CD4-positive, CD25-positive, alpha-beta regulatory T cell (primary cell): Measurements from ENCODE around the gene ACSF2. TPM values are rescaled to one million over a fixed set of nuclear protein-coding genes. Genes with fewer than 3 reads are reported as not detected.
A peak's percentile ranks its signal among the peaks of the same experiment; 100 is the strongest.
"Not testable (repeated sequence)": the region's sequence is repeated elsewhere in the genome, so short reads cannot be mapped to it uniquely, and the experiment has no call there.

Experiments
- ATAC-seq, 2 donors: fragments of 150-1000 bp; cut with Tn5 transposase; one replicate each; pipeline ENCODE4 v1.10.0; 2021; ENCODE audit warnings: low read depth in 2 of 2, moderate number of reproducible peaks in 2 of 2, moderate library complexity in 1 of 2
- DNase-seq, 3 donors: peaks; one replicate each; pipeline versions ENCODE4 v3.0.0 to v3.0.0-alpha.2; 2012 to 2022; ENCODE audit warnings: mixed read lengths in 1 of 3
- H3K27ac ChIP-seq: one replicate; pipeline ENCODE4 v1.7.0; 2013; ENCODE audit warnings: mild to moderate bottlenecking, low read length; ENCODE audit not compliant: insufficient read depth, poor library complexity, severe bottlenecking
- H3K27me3 ChIP-seq: one replicate; pipeline ENCODE4 v1.7.0; 2013; ENCODE audit warnings: low read length; ENCODE audit not compliant: control insufficient read depth, insufficient read depth
- H3K36me3 ChIP-seq: one replicate; pipeline ENCODE4 v1.7.0; 2013; ENCODE audit warnings: mild to moderate bottlenecking, low read length, moderate library complexity; ENCODE audit not compliant: control insufficient read depth, insufficient read depth
- H3K4me1 ChIP-seq: 2 replicates; pipeline ENCODE4 v1.7.0; 2013; ENCODE audit warnings: mild to moderate bottlenecking, low read length; ENCODE audit not compliant: insufficient read depth, control insufficient read depth, poor library complexity, severe bottlenecking
- H3K4me3 ChIP-seq: one replicate; pipeline ENCODE4 v1.7.0; 2013; ENCODE audit warnings: low read depth, mild to moderate bottlenecking, low read length, moderate library complexity
- H3K9me3 ChIP-seq, 2 experiments: 1 replicate in 1 of 2; 2 replicates in 1 of 2; pipeline ENCODE4 v1.7.0; 2013; ENCODE audit warnings: low read length in 2 of 2, mild to moderate bottlenecking in 1 of 2, moderate library complexity in 1 of 2; ENCODE audit not compliant: control insufficient read depth in 2 of 2
- H3K27ac Mint-ChIP-seq, 3 donors: one replicate each; pipeline ENCODE4 v1.8.0; 2020 to 2022; ENCODE audit warnings: mild to moderate bottlenecking in 3 of 3, mixed read lengths in 3 of 3, moderate library complexity in 2 of 3
- H3K27me3 Mint-ChIP-seq: one replicate; pipeline ENCODE4 v1.8.0; 2022; ENCODE audit warnings: mild to moderate bottlenecking, mixed read lengths
- H3K36me3 Mint-ChIP-seq: one replicate; pipeline ENCODE4 v1.8.0; 2020; ENCODE audit warnings: mixed read lengths
- H3K4me1 Mint-ChIP-seq, 4 donors: one replicate each; pipeline ENCODE4 v1.8.0; 2020 to 2022; ENCODE audit warnings: mixed read lengths in 4 of 4, mild to moderate bottlenecking in 1 of 4
- H3K4me3 Mint-ChIP-seq, 4 donors: one replicate each; pipeline ENCODE4 v1.8.0; 2020 to 2022; ENCODE audit warnings: mild to moderate bottlenecking in 4 of 4, mixed read lengths in 4 of 4, moderate library complexity in 3 of 4
- H3K9me3 Mint-ChIP-seq, 7 donors: one replicate each; pipeline ENCODE4 v1.8.0; 2020 to 2022; ENCODE audit warnings: mixed read lengths in 7 of 7, mild to moderate bottlenecking in 3 of 7, moderate library complexity in 2 of 7
- polyA plus RNA-seq, 4 donors: library from polyadenylated mRNA; unstranded; fragments of 300-500 nt; fragmentation: Illumina TruSeq; gene quantifications; one replicate each; pipeline ENCODE4 v1.2.3, GENCODE V29; 2021
- total RNA-seq: library from RNA; stranded (reverse); gene quantifications from one replicate; pipeline ENCODE4 v1.2.3, GENCODE V29; 2022

The ACSF2 gene
- total and polyA plus RNA-seq, 5 donors from 2014 or later = 2.7 to 22.2 (median 4.0) TPM

DNA sequence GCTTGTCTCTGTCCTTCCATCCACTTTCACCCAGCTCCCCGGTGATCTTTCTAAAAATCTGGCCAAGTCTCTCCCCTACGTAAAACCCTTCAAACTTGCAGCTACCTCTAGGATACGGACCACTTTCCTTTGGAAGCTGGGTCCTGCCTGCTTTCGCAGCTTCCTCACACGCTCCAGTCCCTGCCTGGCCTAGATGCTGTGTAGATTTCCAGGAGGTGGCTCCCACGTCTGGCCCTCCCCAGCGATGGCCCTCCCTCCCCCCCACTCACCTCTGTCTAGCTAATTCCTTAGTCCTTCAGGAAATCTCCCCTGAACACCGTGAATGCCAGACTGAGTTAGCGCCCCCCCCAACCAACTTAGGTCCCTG lies 28.1 kb upstream of the ACSF2 start:
- DNase-seq = no peak
- H3K4me3 ChIP-seq = peak overlapping the region; percentile 60
- Mint-ChIP-seq H3K36me3 (peaks cover 22% of the 10 kb centered on the region), H3K27me3 (peaks cover 9% of the 10 kb centered on the region), H3K4me3 (peak overlapping the region; percentile 80 to 96 (median 87)), H3K27ac (peak overlapping the region; percentile 77 to 93 (median 88)), H3K9me3 (no peaks in the 10 kb centered on the region), H3K4me1 (peaks cover 10 to 40% (median 22%) of the 10 kb centered on the region in 4 donors)
- no peaks in the 10 kb centered on the region for H3K27me3 ChIP-seq
- H3K27ac ChIP-seq = no peak overlapping the region
- H3K4me1 ChIP-seq = peaks cover 27% of the 10 kb centered on the region
- H3K9me3 ChIP-seq = no peaks in the 10 kb centered on the region
- no peak for ATAC-seq
- peaks cover 21% of the 10 kb centered on the region for H3K36me3 ChIP-seq

DNA sequence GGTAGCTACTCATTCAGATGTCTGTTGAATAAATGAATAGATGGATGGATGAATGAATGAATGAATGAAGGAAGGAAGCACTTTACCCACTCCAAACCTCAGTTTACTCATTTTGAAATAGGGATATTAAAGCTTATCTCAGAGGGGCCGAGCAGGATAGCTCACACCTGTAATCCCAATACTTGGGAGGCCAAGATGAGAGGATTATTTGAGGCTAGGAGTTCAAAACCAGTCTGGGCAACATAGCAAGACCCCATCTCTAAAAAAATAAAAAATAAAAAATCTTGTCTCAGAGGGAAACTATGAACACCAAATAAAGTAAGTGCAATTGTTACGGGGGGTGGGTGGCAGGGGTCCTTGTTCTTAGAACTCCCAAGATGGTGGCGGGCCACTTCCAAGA lies 27.3 kb upstream of the ACSF2 start:
- H3K27me3 ChIP-seq, DNase-seq, H3K9me3 ChIP-seq, H3K27ac Mint-ChIP-seq, ATAC-seq, H3K27ac ChIP-seq, H3K27me3 Mint-ChIP-seq, H3K9me3 Mint-ChIP-seq, H3K4me3 ChIP-seq: not testable (repeated sequence)
- Mint-ChIP-seq H3K36me3 (peaks cover 15% of the 10 kb centered on the region), H3K4me3 (peak overlapping the region; percentile 52 to 96 (median 72)), H3K4me1 (peaks cover 10 to 34% (median 19%) of the 10 kb centered on the region in 4 donors)
- peaks cover 13% of the 10 kb centered on the region for H3K36me3 ChIP-seq
- peaks cover 27% of the 10 kb centered on the region for H3K4me1 ChIP-seq

DNA sequence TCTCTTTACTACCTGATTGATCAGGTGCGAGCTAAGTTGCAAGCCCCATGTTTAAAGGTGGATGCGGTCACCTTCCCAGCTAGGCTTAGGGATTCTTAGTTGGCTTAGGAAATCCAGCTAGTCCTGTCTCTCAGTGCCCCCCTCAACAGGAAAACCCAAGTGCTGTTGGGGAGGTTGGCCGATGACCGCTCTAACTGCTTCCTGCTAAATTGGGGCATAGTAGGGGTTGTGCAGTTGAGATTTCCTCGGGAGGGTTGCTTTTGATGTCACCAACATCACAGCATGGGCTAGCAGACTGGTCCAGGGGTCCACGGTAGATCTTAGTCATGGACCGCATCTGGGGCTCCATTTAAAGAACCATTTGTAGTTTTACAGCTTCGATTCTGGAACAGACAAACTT lies 26.4 kb upstream of the ACSF2 start:
- H3K27me3 ChIP-seq, ATAC-seq, H3K36me3 ChIP-seq, H3K27ac Mint-ChIP-seq, H3K27ac ChIP-seq, H3K9me3 ChIP-seq, DNase-seq, H3K9me3 Mint-ChIP-seq, H3K4me3 ChIP-seq, H3K36me3 Mint-ChIP-seq: not testable (repeated sequence)
- peak overlapping the region in 2 of 4 donors; percentile 20 to 77 for H3K4me3 Mint-ChIP-seq
- peaks cover 18% of the 10 kb centered on the region for H3K27me3 Mint-ChIP-seq
- peaks cover 27% of the 10 kb centered on the region for H3K4me1 ChIP-seq
- peaks cover 10 to 26% (median 15%) of the 10 kb centered on the region in 4 donors for H3K4me1 Mint-ChIP-seq

DNA sequence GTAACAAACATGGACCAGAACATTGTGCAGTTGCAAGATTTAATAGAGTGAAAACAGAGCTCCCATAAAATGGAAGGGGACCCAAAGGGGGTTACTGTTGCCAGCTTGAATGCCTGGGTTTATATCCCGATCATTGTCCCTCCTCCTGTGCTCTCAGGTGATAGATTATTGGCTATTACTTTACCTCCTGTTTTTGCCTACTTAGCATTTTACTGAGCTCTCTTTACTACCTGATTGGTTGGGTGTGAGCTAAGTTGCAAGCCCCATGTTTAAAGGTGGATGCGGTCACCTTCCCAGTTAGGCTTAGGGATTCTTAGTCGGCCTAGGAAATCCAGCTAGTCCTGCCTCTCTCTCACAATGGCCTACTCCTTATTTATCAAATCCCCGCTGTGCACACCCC lies 20.7 kb upstream of the ACSF2 start:
- H3K36me3 ChIP-seq, H3K4me1 Mint-ChIP-seq, H3K4me1 ChIP-seq, DNase-seq, H3K36me3 Mint-ChIP-seq, H3K27me3 ChIP-seq, H3K4me3 Mint-ChIP-seq, H3K27ac ChIP-seq, H3K9me3 Mint-ChIP-seq, H3K4me3 ChIP-seq, H3K9me3 ChIP-seq, H3K27ac Mint-ChIP-seq, ATAC-seq: not testable (repeated sequence)
- H3K27me3 Mint-ChIP-seq = peaks cover 37% of the 10 kb centered on the region

DNA sequence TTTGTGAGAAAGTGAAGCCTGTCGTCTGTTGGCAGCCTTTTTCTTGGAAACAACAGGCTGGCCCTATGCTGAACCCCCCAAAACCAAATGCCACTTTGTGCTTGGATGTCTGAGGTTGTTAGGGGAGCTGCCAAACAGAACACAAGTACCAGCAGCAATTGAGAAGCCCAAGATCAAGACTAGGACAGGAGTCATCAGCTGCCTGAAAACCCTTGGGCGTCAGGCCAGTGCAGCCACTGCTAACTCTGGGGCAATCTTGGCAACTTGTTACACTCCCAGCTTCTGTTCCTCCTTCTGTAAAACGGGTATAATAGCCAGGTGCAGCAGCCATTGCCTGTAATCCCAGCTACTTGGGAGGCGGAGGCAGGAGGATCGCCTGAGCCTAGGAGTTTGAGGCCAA lies 19.4 kb upstream of the ACSF2 start:
- DNase-seq (no peak), ATAC-seq (no peak)
- Mint-ChIP-seq H3K4me1 (no peaks in the 10 kb centered on the region), H3K4me3 (no peak overlapping the region), H3K27me3 (peaks cover 32% of the 10 kb centered on the region), H3K9me3 (peaks cover 0 to 1% (median 0%) of the 10 kb centered on the region in 7 donors), H3K27ac (no peak overlapping the region), H3K36me3 (no peaks in the 10 kb centered on the region)
- Histone ChIP-seq H3K27me3 (peaks cover 3% of the 10 kb centered on the region), H3K27ac (no peak overlapping the region), H3K36me3 (no peaks in the 10 kb centered on the region), H3K9me3 (no peaks in the 10 kb centered on the region), H3K4me3 (no peak overlapping the region), H3K4me1 (no peaks in the 10 kb centered on the region)

DNA sequence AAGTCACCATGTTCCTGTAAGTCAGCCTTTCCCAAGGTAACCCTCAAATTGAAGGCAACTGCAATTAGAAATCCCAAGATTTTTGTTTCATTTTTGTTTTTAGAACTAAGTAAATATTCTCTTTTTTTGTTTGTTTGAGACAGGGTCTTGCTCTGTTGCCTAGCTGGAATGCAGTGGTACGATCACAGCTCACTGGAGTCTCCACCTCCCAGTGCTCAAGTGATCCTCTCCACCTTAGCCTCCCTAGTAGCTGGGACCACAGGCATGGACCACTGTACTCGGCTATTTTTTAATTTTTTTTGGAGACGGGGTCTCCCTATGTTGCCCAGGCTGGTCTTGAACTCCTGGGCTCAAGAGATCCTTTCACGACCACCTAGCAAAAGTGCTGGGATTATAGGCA lies 18.1 kb upstream of the ACSF2 start:
- no peaks in the 10 kb centered on the region for H3K36me3 ChIP-seq
- H3K4me1 Mint-ChIP-seq = no peaks in the 10 kb centered on the region
- no peak for ATAC-seq

GRCh38 chr17:50412188-50412732 lies 13.8 kb upstream of the ACSF2 start:
- Histone ChIP-seq H3K4me1 (no peaks in the 10 kb centered on the region), H3K4me3 (no peak overlapping the region), H3K27ac (no peak overlapping the region), H3K9me3 (no peaks in the 10 kb centered on the region), H3K27me3 (peaks cover 3% of the 10 kb centered on the region), H3K36me3 (no peaks in the 10 kb centered on the region)
- Mint-ChIP-seq H3K27me3 (peaks cover 23% of the 10 kb centered on the region), H3K4me3 (no peak overlapping the region), H3K9me3 (peaks cover 0 to 1% (median 0%) of the 10 kb centered on the region in 7 donors), H3K36me3 (no peaks in the 10 kb centered on the region), H3K4me1 (no peaks in the 10 kb centered on the region), H3K27ac (no peak overlapping the region)
- DNase-seq (no peak), ATAC-seq (no peak)

More for the DNA sequence above, 18.1 kb upstream of the ACSF2 start:
- peaks cover 6% of the 10 kb centered on the region for H3K27me3 ChIP-seq
- no peaks in the 10 kb centered on the region for H3K36me3 Mint-ChIP-seq
- peaks cover 36% of the 10 kb centered on the region for H3K27me3 Mint-ChIP-seq
- no peak overlapping the region for H3K4me3 Mint-ChIP-seq
- no peaks in the 10 kb centered on the region for H3K4me1 ChIP-seq
- H3K27ac ChIP-seq = no peak overlapping the region
- DNase-seq = no peak
- H3K27ac Mint-ChIP-seq = no peak overlapping the region
- no peaks in the 10 kb centered on the region for H3K9me3 ChIP-seq
- no peak overlapping the region for H3K4me3 ChIP-seq
- H3K9me3 Mint-ChIP-seq = peaks cover 0 to 1% (median 0%) of the 10 kb centered on the region in 7 donors

DNA sequence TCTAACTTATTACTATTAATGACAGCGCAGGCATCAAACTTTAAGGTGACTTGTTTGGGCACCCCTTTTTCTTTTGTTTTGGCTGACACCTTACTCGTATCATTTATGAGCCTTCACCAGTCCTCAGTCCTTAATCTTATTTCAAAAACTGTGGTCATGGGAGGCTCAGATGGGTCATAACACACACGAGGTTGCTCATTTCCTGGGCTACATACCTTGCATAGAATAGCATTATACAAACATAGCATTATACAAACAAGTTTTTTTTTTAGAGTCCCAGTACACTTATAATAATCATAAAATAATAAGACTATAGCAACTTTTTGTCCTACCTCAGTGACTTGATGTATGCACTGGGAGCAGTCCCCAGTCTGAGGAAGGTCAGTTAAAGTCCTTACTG lies 11.2 kb upstream of the ACSF2 start:
- H3K36me3 ChIP-seq = no peaks in the 10 kb centered on the region
- peaks cover 0 to 2% of the 10 kb centered on the region in 2 experiments for H3K9me3 ChIP-seq
- H3K36me3 Mint-ChIP-seq = no peaks in the 10 kb centered on the region
- no peak overlapping the region for H3K27ac Mint-ChIP-seq
- H3K4me3 Mint-ChIP-seq = no peak overlapping the region
- DNase-seq (no peak), ATAC-seq (no peak)
- peaks cover 28% of the 10 kb centered on the region for H3K27me3 Mint-ChIP-seq
- peaks cover 0 to 5% (median 0%) of the 10 kb centered on the region in 4 donors for H3K4me1 Mint-ChIP-seq
- H3K27me3 ChIP-seq = peaks cover 3% of the 10 kb centered on the region
- H3K27ac ChIP-seq = no peak overlapping the region
- H3K4me3 ChIP-seq = no peak overlapping the region
- H3K9me3 Mint-ChIP-seq = peaks cover 0 to 6% (median 3%) of the 10 kb centered on the region in 7 donors
- H3K4me1 ChIP-seq = no peaks in the 10 kb centered on the region
